EL (cell line): ENCODE data around the gene PLCG2.
"Not testable (repeated sequence)": the region's sequence is repeated elsewhere in the genome, so short reads cannot be mapped to it uniquely, and the experiment has no call there.

Experiments used
- DNase-seq: peaks from one replicate; pipeline ENCODE4 v3.0.0-alpha.2; 2016

The PLCG2 gene

DNA sequence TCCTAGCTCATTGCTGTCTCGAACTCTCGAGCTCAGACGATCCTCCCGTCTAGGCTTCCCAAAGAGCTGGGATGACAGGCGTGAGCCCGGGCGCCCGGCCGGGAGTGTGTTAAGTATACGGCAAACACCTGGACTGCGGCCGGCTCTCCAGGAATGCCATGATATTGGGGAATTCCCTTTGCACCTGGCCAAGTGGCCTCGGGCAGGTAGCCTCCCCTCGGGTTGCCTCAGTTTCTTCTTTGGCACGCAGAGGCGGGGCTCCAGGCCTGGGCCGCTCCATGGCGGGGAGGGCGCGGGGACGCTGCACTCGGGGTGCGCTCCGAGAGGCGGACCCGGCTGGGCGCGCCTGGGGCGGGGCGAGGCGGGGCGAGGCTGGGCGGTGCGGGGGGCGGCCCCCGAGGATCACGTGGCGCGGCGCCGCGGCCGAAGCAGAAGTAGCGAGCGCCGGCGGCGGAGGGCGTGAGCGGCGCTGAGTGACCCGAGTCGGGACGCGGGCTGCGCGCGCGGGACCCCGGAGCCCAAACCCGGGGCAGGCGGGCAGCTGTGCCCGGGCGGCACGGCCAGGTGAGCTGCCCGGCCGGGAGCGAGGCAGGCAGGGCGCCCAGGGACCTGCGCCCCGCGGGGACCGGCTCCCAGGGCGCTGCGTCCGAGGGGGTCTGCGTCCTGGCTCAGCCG lies at the start of gene PLCG2:
Gene PLCG2 (plus strand): TSS at position 431 of the 675 bp plus-strand sequence. CDS start 6,699 bp downstream, outside the sequence.
- DNase-seq = peak; percentile 58

DNA sequence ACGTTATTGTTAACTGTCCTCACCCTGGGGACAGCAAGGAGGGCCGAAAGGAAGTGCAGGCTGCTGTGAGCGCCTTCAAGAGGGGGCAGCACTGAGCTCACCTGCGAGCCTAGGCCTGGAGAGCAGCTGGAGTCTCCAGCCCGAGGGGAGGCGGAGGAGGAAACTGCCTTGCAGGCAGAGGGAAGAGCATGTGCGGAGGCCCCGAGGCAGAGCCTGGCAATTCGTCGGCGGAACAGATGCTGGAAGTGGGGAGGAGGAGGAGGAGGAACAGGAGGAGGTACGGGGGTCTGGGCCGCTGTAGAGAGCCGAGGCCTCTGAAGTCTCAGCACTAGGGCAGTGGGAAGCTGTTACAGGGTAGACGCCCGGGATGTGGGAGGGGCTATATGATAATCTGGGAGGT lies 49.6 kb upstream of the PLCG2 start:
- no peak for DNase-seq

DNA sequence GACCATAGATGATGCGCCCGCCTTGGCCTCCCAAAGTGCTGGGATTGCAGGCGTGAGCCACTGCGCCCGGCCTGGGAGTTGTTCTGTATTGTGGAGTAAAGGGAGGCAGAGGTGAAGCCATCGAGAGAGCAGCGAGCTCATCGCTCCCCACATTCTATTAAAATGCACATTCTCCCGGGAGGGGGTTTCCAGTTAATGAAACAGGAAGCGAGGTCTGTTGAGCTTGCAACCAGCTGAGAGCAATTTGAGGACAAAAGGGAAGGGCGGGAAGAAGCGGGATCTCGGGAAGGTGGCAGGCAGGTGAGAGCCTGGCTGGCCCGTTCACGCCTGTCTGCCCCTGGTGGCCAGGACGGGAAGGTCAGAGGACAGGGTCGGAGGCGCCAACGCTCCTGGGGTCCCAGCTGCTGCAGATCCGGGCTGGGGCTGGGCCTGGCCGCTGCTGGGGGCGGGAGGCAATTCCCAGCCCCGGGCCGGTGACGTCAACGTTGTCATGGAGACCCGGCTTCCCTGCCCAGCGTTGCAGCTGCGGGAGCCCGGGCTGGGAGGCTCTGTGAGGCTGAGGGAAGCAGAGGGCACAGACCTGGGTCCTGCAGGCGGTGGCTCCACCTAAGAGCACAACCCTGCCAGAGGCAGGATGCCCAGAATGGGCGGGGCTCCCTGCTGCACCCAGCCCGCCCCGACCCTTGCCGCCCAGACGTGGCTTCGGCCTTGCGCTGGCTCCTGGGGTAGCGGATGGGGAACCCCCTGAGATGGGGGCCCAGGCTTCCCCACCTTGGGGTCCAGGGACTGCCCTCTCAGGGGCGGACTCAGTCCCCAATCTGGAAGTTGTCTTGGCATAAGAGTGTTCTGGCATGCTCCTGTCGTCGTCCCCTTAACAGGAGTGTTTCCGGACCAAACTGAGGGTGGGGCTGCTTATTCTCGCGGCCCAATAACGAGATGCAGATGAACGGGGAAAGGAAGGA lies 48.7 kb upstream of the PLCG2 start:
- peak; percentile 83 for DNase-seq

DNA sequence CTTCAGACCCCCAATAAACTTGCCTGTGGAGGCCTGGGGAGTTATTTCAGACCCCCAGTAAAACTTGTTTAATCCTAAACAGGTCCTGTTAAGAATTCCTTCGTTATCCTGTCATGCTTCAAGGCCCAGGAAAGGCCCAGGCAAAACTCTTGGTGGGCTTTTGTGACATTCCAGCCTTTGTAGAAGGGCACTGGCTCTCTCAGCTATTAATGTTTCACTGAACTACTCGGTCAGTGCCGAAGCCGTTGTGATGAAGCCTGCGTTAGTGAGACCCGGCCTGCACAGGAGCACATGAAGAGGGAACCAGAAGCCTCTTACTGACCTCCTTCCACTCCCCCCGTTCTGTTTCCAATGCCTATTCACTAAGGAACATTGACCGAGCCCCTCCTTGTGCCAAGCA lies 47.4 kb upstream of the PLCG2 start:
- DNase-seq = no peak

DNA sequence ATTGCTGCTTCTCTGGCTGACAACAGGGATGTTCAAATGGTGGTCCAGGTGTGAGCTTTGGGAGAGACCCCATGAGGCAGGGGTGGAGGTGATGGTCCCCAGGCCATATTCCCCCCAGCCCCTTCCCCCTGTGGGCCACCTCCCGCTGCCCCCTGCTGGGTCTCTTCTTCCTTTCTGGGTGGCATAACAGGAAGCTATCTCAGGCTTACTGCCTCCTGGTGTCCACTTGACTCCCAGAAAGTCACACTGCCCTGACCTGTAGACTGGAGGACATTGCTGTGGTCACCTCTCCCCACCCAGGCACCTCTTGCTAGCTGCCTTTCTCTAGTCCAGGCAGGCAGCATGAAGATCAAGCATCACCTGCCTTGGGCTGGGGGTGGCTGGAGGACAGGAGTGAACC lies 46.4 kb upstream of the PLCG2 start:
- no peak for DNase-seq

DNA sequence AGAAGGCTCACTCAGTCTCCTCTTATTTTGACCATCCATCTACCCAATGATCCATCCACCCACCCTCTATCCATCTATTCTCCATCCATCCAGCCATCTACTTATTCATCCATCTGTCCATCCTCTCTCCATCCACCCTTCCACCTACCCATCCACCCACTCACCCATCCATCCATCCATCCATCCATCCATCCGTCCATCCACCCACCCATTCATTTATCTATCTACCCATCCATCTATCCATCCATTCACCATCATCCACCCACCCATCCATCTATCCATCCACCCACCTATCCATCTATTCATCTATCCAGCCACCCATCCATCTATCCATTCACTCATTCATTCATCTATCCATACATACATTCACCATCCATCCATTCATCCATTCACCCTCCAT lies 45.8 kb upstream of the PLCG2 start:
- no peak for DNase-seq

DNA sequence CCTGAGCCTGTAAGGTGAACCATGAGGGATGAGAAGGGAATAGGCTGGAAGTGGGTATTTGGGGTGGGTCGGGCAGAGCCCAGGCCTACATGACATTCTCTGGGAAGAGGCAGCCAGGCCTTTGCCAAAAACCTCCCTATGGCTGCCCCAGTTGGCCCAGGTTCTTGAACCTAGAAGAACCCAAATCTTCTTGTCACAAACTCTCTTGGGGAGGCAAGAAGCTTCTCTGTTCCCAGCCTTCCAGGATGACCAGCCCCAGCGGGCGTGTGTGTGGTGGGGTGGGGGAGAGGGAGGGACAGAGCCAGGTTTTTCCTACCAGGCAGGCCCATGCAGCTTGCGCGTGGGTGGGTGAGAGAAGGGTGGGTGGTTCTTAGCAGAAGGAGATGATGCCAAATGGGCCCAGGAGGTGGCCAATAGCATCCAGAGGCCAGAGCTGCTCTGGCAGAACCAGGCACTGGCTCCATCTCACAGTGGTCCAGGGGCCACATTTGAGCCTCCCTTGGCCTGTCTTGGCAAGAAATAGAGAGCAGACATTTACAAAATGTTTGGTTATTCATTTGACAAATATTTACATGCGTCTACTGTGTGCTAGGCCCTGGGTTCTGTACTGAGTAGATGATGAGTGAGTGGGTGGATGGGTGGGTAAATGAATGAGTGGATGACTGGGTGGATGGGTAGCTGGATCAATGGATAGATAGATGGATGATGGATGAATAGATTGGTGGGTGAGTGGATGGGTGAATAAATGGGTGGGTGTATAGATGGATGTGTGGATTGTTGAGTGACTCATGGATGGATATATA lies 44.3 kb upstream of the PLCG2 start:
- DNase-seq = no peak

DNA sequence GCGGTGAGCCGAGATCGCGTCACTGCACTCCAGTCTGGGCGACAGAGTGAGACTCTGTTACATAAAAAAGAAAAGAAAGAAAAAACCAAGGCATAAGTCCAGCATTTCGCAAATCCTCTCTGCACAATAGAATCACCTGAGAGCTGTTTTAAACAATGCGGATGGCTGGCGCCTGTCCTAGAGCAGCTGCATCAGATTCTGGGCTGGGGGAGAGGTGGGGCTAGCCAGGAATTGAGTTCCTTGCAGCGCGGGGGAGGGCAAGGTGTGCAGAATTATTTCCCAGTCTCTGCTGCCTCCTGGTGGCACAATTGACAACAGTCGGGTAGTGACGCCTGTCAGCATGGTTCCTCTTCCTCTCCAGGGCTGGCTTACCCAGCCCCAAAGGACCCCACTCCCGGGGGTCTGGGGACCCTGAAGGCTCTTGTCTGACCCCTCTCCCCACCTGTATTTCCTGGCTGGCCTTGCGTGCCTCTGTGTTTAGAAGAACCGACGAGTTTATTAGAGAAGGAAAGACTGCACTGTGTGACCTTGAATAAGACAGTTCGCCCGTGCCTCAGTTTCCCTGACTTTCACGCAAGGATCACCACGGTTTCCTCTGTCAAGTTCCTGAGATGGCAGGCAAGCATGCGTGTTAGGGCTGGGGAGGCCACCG lies 41.1 kb upstream of the PLCG2 start:
- peak; percentile 72 for DNase-seq

DNA sequence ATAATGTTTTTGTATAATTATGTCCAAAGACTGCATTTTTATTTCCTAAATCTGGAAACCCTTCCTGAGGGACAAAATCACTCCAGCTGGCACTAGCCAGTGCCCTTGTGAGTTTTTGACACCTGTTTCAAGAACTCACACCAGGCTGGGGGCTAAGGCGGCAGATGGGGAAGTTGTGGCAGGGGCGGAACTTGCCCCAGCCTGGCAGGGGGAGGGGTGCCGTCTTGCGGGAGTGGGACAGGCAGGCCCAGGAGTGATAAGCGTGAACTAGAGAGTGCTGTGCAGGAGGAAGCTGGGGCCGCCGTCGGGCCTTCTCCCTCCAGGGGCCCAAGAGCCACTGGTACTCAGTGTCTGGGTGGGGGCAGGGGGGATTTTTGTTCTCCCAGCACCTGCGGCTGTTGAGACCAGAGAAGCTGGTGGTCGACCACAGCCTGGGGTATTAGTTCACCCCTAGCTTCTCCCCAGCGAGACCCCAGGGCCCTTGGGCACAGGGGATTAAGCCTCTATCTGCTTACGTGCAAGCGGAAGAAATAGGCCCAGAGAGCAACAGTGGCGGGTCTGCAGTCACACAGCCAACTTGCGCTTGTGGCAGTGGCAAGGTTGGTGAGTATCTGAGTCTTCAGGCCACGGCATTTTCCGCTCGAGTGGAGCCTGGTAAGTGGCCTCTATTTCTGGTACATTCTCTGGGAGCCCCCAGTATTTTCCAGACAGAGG lies 40.2 kb upstream of the PLCG2 start:
- no peak for DNase-seq

DNA sequence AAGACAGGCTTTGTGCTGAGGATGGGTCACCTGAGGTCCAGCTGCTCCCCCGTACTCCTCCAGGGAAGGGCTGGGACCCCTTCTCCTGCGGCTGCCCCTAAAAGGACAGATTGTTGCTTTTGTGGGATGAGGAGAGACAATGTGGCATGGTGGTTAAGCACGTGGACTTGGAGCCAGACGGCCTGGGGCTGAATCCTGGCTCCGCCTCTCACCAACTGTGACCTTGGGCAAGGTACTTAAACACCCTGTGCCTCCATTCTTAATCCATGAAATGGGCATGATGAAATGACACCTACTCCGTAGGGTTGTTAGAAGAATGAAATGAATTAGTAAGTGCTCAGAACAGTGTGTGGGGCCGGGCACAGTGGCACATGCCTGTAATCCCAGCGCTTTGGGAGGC lies 39.6 kb upstream of the PLCG2 start:
- no peak for DNase-seq

DNA sequence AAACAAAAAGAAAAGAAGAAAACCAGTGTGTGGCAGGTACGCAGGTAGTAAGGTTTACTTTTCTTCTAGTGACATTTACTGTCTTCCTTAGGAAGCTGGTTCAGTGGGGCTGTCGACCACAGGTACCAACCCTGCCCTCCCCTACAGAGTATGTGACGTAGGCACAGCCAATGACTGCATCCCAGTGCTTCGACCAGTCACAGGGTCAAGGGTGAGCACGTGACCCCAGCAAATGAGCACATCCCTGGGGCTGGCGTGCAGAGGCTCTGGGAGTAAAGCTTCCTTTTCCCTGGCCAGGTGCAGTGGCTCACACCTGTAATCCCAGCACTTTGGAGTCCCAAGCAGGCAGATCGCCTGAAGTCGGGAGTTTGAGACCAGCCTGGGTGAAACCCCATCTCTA lies 38.9 kb upstream of the PLCG2 start:
- DNase-seq = no peak

DNA sequence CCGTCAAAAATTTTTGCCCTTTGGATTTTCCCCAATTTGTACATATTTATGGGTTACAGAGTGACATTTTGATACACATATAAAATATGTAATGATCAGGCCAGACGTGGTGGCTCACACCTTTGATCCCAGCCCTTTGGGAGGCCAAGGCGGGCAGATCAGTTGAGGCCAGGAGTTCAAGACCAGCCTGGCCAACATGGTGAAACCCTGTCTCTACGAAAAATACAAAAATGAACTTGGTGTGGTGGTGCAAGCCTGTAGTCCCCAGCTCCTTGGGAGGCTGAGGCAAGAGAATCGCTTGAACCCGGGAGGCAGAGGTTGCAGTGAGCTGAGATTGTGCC lies 37.7 kb upstream of the PLCG2 start:
- DNase-seq = not testable (repeated sequence)

DNA sequence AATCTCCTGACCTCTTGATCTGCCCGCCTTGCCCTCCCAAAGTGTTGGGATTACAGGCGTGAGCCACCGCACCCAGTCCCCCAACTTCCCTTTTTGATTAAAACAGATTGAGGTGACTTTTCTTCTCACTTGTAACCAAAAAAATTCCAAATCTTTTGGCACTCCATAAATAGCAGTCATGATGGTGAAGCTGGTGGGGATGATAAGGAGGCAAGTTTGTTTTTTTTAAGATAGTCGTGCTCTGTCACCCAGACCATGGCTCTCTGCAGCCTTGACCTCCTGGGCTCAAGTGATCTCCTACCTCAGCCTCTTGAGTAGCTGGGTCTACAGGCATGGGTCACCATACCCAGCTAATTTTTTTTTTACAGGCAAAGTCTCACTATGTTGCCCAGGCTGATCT lies 34.7 kb upstream of the PLCG2 start:
- no peak for DNase-seq

DNA sequence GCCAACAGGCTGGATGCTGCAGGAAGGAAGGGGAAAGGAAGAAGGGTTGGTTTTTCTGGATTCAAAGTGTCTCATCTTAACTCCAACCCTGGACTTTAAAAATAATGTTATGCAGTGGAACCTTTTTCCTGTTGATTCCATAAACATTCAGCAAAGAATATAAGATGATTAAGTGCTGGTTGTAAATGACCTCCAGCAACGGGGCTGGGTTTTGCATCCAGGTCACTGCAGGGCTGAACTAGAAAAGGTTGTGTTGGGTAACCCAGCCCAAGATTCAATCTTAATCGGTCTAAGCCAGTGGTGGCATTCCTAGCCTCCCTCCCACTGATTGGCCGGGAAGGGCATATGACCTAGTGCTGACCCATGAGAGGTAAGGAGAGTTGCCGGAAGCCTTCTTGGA lies 34.2 kb upstream of the PLCG2 start:
- no peak for DNase-seq

DNA sequence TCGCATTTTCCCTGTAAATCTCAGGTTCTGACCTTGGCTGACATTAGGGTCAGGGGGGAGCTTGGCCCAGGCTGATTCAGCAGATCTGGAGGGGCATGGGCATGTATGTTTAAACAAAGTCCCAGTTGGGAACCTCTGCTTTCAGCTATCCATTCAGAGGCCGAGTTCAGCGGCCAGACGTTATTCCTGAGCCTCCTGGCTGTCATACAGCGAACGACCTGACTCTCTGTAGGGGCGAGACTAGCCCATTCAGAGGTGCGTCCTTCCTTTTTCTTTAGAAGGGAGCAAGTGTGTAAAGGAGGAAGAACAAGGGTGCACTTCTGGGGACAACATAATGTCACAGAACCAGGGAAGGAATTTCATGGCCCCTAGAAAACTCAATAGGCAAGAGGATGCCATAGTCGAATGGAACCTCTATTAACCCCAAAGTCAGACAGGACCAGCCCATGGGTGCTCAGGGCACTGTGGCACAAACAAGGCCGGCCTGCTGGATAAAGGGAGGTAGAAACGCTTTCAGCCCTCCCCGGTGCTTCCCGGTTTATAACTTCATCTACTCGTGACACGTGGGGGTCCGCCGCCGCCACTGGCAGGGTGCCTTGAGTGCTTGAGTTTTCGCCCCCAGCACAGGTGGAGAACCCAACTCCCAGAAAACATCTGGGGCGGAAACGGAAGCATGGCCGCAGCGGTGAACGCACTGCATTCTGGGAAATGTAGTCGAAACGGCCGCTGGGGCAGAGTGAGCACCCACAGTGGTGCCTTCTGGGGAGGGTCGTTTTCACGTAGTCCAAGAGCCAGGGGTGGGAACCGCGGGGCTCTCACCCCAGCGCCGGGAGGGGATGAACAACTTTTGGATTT lies 33.2 kb upstream of the PLCG2 start:
- DNase-seq = peak; percentile 61

DNA sequence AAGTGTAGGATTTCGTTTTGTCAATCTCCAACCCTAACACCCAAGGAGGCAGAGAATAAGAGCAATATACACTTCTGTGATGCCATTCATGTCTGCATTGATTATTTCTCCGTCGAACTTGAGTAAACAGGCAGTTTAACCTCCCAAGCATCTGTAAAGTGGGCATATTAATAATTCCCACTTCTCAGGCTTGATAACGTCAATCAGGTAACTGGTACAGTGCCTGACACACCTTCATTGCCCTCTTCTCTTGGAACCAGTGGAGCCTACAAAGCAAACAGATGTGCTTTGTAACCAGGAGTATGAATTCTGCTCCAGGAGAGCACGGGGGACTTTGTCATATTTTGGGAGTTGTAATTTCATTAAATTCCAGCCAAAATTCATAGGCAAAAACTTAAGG lies 32.5 kb upstream of the PLCG2 start:
- DNase-seq = no peak

DNA sequence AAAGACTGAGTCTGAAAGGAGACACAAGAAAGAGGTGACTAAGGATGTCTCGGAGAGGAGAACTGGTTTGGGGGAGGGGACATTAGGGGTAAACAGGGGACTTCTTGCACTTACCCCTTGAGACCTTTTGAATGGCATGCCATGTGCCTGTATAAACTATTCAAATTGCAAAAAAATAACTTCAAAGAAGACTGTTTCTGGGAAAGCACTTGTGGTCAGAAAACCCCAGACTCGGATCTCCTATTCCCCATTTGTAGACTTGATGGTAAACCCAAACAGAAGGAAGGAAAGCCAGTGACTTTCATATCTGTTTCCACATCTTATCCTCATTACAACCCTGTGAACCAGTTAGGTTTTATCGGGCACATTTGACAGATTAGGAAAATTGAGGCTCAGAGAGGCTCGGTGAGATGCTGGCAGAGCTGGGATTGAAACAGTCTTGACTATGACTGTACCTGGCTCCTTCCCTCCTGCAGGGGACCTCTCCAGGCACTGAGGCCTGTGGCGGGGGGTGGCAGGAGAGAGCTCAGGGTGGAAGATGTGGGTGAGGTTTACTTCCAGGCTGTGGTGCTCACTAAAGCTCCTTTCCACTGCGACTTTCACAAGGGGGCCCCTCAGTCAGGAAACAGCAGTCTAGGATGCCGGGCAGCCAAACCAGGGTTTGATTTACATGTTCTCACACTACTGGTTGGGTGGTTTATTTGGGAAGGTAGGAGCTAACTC lies 30.5 kb upstream of the PLCG2 start:
- DNase-seq = no peak

DNA sequence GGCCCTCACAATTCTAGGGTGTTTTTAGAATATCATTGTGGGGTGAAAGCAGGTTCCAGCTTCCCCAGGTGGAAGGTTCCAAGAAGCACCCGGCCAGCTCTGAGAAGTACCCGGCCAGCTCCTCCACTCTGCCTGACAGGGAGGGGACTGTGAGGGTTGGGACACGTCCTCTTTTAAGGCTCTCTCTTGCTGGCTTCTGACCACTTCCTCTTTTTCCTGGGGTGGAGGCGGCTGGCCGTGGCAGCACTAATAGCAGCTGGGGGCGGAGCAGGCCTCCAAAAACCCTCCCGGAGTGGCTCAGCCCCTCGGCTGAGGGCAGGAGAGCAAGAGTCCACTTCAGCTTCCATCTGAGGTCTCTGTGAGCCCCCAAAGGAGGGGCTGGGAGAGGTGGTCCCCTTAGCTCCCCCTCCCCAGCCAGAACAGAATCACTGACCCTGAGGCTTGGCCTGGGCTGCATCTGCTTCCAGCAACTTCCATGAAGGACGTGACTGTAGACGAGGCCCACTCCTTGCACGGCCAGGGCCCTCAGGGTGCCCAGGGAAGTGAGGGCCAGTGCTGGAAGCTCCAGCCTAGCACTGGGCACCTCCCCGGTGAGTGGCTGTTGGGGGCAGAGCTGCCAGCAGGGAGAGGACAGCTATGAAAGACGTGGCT lies 26.7 kb upstream of the PLCG2 start:
- DNase-seq = peak; percentile 34

DNA sequence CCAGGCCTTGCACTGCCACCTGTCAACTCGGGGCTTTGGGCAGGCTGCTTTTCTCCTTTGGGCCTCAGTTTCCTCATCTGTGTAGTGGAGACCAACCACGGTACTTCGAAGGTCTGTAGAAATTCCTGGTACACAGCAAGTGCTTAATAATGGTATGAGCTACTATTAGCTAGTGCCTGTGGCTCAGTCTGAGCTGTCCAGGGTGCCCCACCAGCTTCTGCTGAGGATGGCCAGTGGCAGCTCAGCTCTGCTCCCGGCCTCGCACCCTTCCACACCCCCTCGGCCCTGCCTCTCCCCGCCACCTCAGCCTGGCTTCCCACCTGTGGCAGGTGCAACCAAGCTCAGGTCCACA lies 26.2 kb upstream of the PLCG2 start:
- DNase-seq = no peak

DNA sequence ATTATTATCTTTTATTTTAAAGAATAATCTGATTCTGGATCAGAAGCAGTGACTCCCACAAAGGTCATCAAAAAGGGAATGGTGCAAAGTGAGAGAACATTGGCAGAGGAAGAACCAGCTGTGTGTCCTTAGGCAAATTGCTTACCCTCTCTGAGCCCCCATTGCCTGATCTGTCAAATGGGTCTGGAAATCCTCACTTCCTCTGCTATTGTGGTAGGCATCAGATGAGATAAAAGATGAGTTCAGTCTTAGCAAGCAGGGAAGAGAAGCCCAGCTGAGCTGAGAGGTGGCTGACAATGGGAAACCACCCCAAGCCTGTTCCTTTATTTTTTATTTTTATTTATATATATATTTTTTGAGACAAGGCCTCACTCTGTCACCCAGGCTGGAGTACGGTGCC lies 24.2 kb upstream of the PLCG2 start:
- no peak for DNase-seq
